ENCODE measurements around the gene RPRML.

The RPRML gene

GRCh38 chr17:46964315-46965265 is 14.5 kb downstream of the RPRML start:
- Histone ChIP-seq H2BK5ac (ENCODE audit: low read length) (no peak overlapping the region), H3K18ac (ENCODE audit: low read length) (no peak overlapping the region), H3K27me3 (ENCODE audit: insufficient read depth, low read length, poor library complexity) (no peaks in the 10 kb centered on the region), H3K9ac (ENCODE audit: low read length) (no peak overlapping the region), H4K5ac (ENCODE audit: low read length) (no peak overlapping the region), H3K56ac (ENCODE audit: low read length) (no peak overlapping the region), H2BK15ac (replicated peaks; ENCODE audit: low read depth) (no peak overlapping the region), H3K79me1 (ENCODE audit: low read length) (no peaks in the 10 kb centered on the region), H3K27ac (ENCODE audit: low read depth, low read length) (no peak overlapping the region), H4K8ac (ENCODE audit: low read depth, low read length) (no peak overlapping the region), H3K79me2 (ENCODE audit: control insufficient read depth, insufficient read depth, low read length) (no peaks in the 10 kb centered on the region), H3K4me2 (ENCODE audit: low read length) (no peak overlapping the region), H3K23ac (ENCODE audit: low read length) (no peak overlapping the region), H2BK120ac (ENCODE audit: low read depth, low read length) (no peak overlapping the region), H3K4me3 (ENCODE audit: low read length) (no peak overlapping the region), H3K4ac (ENCODE audit: low read depth, low read length) (no peak overlapping the region), H2AK5ac (ENCODE audit: low read length) (no peak overlapping the region), H3K4me1 (ENCODE audit: control insufficient read depth, low read depth, low read length) (no peaks in the 10 kb centered on the region), H3K36me3 (ENCODE audit: control insufficient read depth, insufficient read depth, low read length) (no peaks in the 10 kb centered on the region)
- peak; percentile 63 for DNase-seq
- WGBS (ENCODE audit: extremely low coverage, insufficient coverage, low lambda C conversion rate), result no CpG with 5 or more reads among the region's 9 CpGs

- Histone ChIP-seq H2BK120ac (ENCODE audit: low read depth, low read length) (no peak overlapping the region), H3K56ac (ENCODE audit: low read length) (no peak overlapping the region), H3K18ac (ENCODE audit: low read length) (no peak overlapping the region), H3K4me3 (ENCODE audit: low read length) (no peak overlapping the region), H3K27ac (ENCODE audit: low read depth, low read length) (no peak overlapping the region), H3K4ac (ENCODE audit: low read depth, low read length) (no peak overlapping the region), H3K36me3 (ENCODE audit: control insufficient read depth, insufficient read depth, low read length) (no peaks in the 10 kb centered on the region), H2BK15ac (replicated peaks; ENCODE audit: low read depth) (no peak overlapping the region), H3K4me2 (ENCODE audit: low read length) (no peak overlapping the region), H4K5ac (ENCODE audit: low read length) (no peak overlapping the region), H3K9ac (ENCODE audit: low read length) (no peak overlapping the region), H3K79me1 (ENCODE audit: low read length) (no peaks in the 10 kb centered on the region), H2BK5ac (ENCODE audit: low read length) (no peak overlapping the region), H4K8ac (ENCODE audit: low read depth, low read length) (no peak overlapping the region), H2AK5ac (ENCODE audit: low read length) (no peak overlapping the region), H3K23ac (ENCODE audit: low read length) (no peak overlapping the region), H3K79me2 (ENCODE audit: control insufficient read depth, insufficient read depth, low read length) (no peaks in the 10 kb centered on the region), H3K4me1 (ENCODE audit: control insufficient read depth, low read depth, low read length) (no peaks in the 10 kb centered on the region), H3K27me3 (ENCODE audit: insufficient read depth, low read length, poor library complexity) (no peaks in the 10 kb centered on the region)
- no CpG with 5 or more reads among the region's 2 CpGs for WGBS (ENCODE audit: extremely low coverage, insufficient coverage, low lambda C conversion rate)
- DNase-seq, result no peak
These were observed 15.5 kb downstream of the RPRML start for GRCh38 chr17:46963571-46963970.

- no peak overlapping the region for H3K27ac ChIP-seq (ENCODE audit: low read depth, low read length)
- H3K9ac ChIP-seq (ENCODE audit: low read length), result no peak overlapping the region
- no peaks in the 10 kb centered on the region for H3K79me2 ChIP-seq (ENCODE audit: control insufficient read depth, insufficient read depth, low read length)
- no peaks in the 10 kb centered on the region for H3K4me1 ChIP-seq (ENCODE audit: control insufficient read depth, low read depth, low read length)
- no peak overlapping the region for H3K56ac ChIP-seq (ENCODE audit: low read length)
- no peak overlapping the region for H2BK15ac ChIP-seq (replicated peaks; ENCODE audit: low read depth)
- H3K27me3 ChIP-seq (ENCODE audit: insufficient read depth, low read length, poor library complexity), result no peaks in the 10 kb centered on the region
- H2BK120ac ChIP-seq (ENCODE audit: low read depth, low read length), result no peak overlapping the region
- H3K4ac ChIP-seq (ENCODE audit: low read depth, low read length), result no peak overlapping the region
- no peak overlapping the region for H4K8ac ChIP-seq (ENCODE audit: low read depth, low read length)
- H3K18ac ChIP-seq (ENCODE audit: low read length), result no peak overlapping the region
- no peaks in the 10 kb centered on the region for H3K79me1 ChIP-seq (ENCODE audit: low read length)
- no peak overlapping the region for H2AK5ac ChIP-seq (ENCODE audit: low read length)
- no peak overlapping the region for H3K4me2 ChIP-seq (ENCODE audit: low read length)
- no peak overlapping the region for H4K5ac ChIP-seq (ENCODE audit: low read length)
- H3K23ac ChIP-seq (ENCODE audit: low read length), result no peak overlapping the region
- no peak overlapping the region for H2BK5ac ChIP-seq (ENCODE audit: low read length)
- DNase-seq, result peak; percentile 53
- WGBS (ENCODE audit: extremely low coverage, insufficient coverage, low lambda C conversion rate), result no CpG with 5 or more reads among the region's 1 CpG
- H3K4me3 ChIP-seq (ENCODE audit: low read length), result no peak overlapping the region
- no peaks in the 10 kb centered on the region for H3K36me3 ChIP-seq (ENCODE audit: control insufficient read depth, insufficient read depth, low read length)
These were observed 16.7 kb downstream of the RPRML start for GRCh38 chr17:46962374-46962790.

- Histone ChIP-seq H3K18ac (ENCODE audit: low read length) (no peak overlapping the region), H2BK120ac (ENCODE audit: low read depth, low read length) (no peak overlapping the region), H3K27ac (ENCODE audit: low read depth, low read length) (no peak overlapping the region), H3K9ac (ENCODE audit: low read length) (no peak overlapping the region), H3K36me3 (ENCODE audit: control insufficient read depth, insufficient read depth, low read length) (no peaks in the 10 kb centered on the region), H3K23ac (ENCODE audit: low read length) (no peak overlapping the region), H3K79me2 (ENCODE audit: control insufficient read depth, insufficient read depth, low read length) (no peaks in the 10 kb centered on the region), H3K79me1 (ENCODE audit: low read length) (no peaks in the 10 kb centered on the region), H3K56ac (ENCODE audit: low read length) (no peak overlapping the region), H2BK5ac (ENCODE audit: low read length) (no peak overlapping the region), H2AK5ac (ENCODE audit: low read length) (no peak overlapping the region), H3K4ac (ENCODE audit: low read depth, low read length) (no peak overlapping the region), H4K8ac (ENCODE audit: low read depth, low read length) (no peak overlapping the region), H3K4me2 (ENCODE audit: low read length) (no peak overlapping the region), H4K5ac (ENCODE audit: low read length) (no peak overlapping the region), H2BK15ac (replicated peaks; ENCODE audit: low read depth) (no peak overlapping the region), H3K4me3 (ENCODE audit: low read length) (no peak overlapping the region), H3K27me3 (ENCODE audit: insufficient read depth, low read length, poor library complexity) (no peaks in the 10 kb centered on the region), H3K4me1 (ENCODE audit: control insufficient read depth, low read depth, low read length) (no peaks in the 10 kb centered on the region)
- WGBS (ENCODE audit: extremely low coverage, insufficient coverage, low lambda C conversion rate), result no CpG with 5 or more reads among the region's 2 CpGs
- no peak for DNase-seq
These were observed 18.9 kb downstream of the RPRML start for GRCh38 chr17:46960152-46960551.

- no peak overlapping the region for H3K56ac ChIP-seq (ENCODE audit: low read length)
- no peak overlapping the region for H3K4me2 ChIP-seq (ENCODE audit: low read length)
- no peak overlapping the region for H2AK5ac ChIP-seq (ENCODE audit: low read length)
- no peak overlapping the region for H2BK15ac ChIP-seq (replicated peaks; ENCODE audit: low read depth)
- H2BK120ac ChIP-seq (ENCODE audit: low read depth, low read length), result no peak overlapping the region
- H3K27me3 ChIP-seq (ENCODE audit: insufficient read depth, low read length, poor library complexity), result no peaks in the 10 kb centered on the region
- no peak overlapping the region for H3K4me3 ChIP-seq (ENCODE audit: low read length)
- WGBS (ENCODE audit: extremely low coverage, insufficient coverage, low lambda C conversion rate), result no CpG with 5 or more reads among the region's 8 CpGs
- H3K27ac ChIP-seq (ENCODE audit: low read depth, low read length), result no peak overlapping the region
- H3K79me2 ChIP-seq (ENCODE audit: control insufficient read depth, insufficient read depth, low read length), result no peaks in the 10 kb centered on the region
- no peaks in the 10 kb centered on the region for H3K36me3 ChIP-seq (ENCODE audit: control insufficient read depth, insufficient read depth, low read length)
- no peak for DNase-seq
- no peak overlapping the region for H4K5ac ChIP-seq (ENCODE audit: low read length)
- H3K9ac ChIP-seq (ENCODE audit: low read length), result no peak overlapping the region
- no peak overlapping the region for H2BK5ac ChIP-seq (ENCODE audit: low read length)
- H4K8ac ChIP-seq (ENCODE audit: low read depth, low read length), result no peak overlapping the region
- no peak overlapping the region for H3K4ac ChIP-seq (ENCODE audit: low read depth, low read length)
- no peaks in the 10 kb centered on the region for H3K79me1 ChIP-seq (ENCODE audit: low read length)
- no peak overlapping the region for H3K23ac ChIP-seq (ENCODE audit: low read length)
- no peak overlapping the region for H3K18ac ChIP-seq (ENCODE audit: low read length)
- no peaks in the 10 kb centered on the region for H3K4me1 ChIP-seq (ENCODE audit: control insufficient read depth, low read depth, low read length)
These were observed 20.9 kb downstream of the RPRML start for GRCh38 chr17:46958041-46958591.
